NCI-H748 treated with DMSO at 0.1 percent for 48 hours (cell line): ENCODE data around the gene N4BP2.

Experiments used
- DNase-seq: peaks from one replicate; lab custom pipeline; 2025; lab: John Stamatoyannopoulos, UW

The N4BP2 gene

GRCh38 chr4:40157436-40157835 is 100.8 kb downstream of the N4BP2 start:
- DNase-seq: no peak

GRCh38 chr4:40160258-40160657 is 103.6 kb downstream of the N4BP2 start:
- DNase-seq: no peak

- DNase-seq: no peak
Observed at GRCh38 chr4:40164459-40164858, 107.8 kb downstream of the N4BP2 start.

- DNase-seq: no peak
Observed at GRCh38 chr4:40165916-40166315, 109.3 kb downstream of the N4BP2 start.

GRCh38 chr4:40168070-40168469 is 111.4 kb downstream of the N4BP2 start:
- no peak for DNase-seq

GRCh38 chr4:40170588-40170987 is 113.9 kb downstream of the N4BP2 start:
- DNase-seq: no peak

- no peak for DNase-seq
Observed at GRCh38 chr4:40173470-40173875, 116.8 kb downstream of the N4BP2 start.

- DNase-seq: no peak
Observed at GRCh38 chr4:40176602-40177001, 120.0 kb downstream of the N4BP2 start.

GRCh38 chr4:40177591-40177990 is 120.9 kb downstream of the N4BP2 start:
- no peak for DNase-seq

- no peak for DNase-seq
Observed at GRCh38 chr4:40178672-40179071, 122.0 kb downstream of the N4BP2 start.

GRCh38 chr4:40179360-40179759 is 122.7 kb downstream of the N4BP2 start:
- no peak for DNase-seq

- DNase-seq: no peak
Observed at GRCh38 chr4:40180356-40180755, 123.7 kb downstream of the N4BP2 start.

- no peak for DNase-seq
Observed at GRCh38 chr4:40182001-40182400, 125.4 kb downstream of the N4BP2 start.

GRCh38 chr4:40182954-40183353 is 126.3 kb downstream of the N4BP2 start:
- DNase-seq: no peak

- DNase-seq: no peak
Observed at GRCh38 chr4:40183615-40184411, 127.2 kb downstream of the N4BP2 start.

GRCh38 chr4:40185830-40186664 is 129.4 kb downstream of the N4BP2 start:
- DNase-seq: no peak

- DNase-seq: no peak
Observed at GRCh38 chr4:40186665-40187014, 130.0 kb downstream of the N4BP2 start.

GRCh38 chr4:40187386-40187906 is 130.8 kb downstream of the N4BP2 start:
- no peak for DNase-seq

GRCh38 chr4:40190019-40190418 is 133.4 kb downstream of the N4BP2 start:
- DNase-seq: peak; percentile 74

GRCh38 chr4:40190465-40190864 is 133.8 kb downstream of the N4BP2 start:
- DNase-seq: no peak

- peak; percentile 49 for DNase-seq
Observed at GRCh38 chr4:40190880-40191815, 134.5 kb downstream of the N4BP2 start.
